ENCODE data around the gene C1RL. TPM values are rescaled to one million over a fixed set of nuclear protein-coding genes. Genes with fewer than 3 reads are reported as not detected.
A peak's percentile ranks its signal among the peaks of the same experiment; 100 is the strongest.
"Not testable (repeated sequence)": the region's sequence is repeated elsewhere in the genome, so short reads cannot be mapped to it uniquely, and the experiment has no call there.

The C1RL gene
- total RNA-seq, 2 experiments from 2014 or later = 12.2 to 14.1 TPM

DNA sequence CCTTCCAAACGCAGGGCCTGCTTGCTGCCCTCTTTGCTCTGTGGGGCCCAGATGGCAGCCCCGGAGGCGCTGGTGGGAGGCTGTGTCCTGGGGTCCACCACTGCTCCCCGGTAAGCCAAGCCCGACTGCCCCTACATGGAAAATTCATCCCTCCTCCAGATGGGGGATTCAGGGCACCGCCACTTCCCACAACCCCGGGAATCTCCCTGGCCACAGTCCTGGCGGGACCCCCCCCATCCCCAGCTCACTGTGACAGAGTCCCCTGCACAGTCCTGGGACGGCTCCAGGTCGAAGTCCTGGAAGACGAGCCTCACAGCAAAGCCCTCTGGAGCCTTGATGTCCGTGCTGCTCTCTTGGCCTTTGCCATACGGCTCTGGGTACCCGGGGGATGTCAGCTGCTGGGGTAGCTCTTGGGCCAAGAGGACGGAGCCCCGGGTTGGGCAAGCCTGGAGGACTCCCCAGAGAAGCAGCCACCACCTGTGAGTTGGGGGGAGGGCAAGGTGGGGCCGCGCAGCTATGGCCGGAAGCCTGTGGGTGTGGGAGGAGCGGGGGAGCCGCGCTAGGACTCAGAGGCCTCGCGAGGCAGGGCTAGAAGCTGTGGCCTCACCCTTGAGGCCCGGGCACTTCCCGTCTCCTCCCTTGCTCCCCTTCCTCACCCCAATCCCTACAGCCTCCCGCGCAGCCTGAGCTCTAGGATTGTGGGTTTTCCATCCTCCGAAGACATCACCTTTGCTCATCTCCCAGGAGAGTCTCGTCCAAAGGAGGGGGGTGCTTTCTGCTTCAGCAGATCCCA is 815 bp downstream of the C1RL start:
- TF ChIP-seq, protein P1, sequence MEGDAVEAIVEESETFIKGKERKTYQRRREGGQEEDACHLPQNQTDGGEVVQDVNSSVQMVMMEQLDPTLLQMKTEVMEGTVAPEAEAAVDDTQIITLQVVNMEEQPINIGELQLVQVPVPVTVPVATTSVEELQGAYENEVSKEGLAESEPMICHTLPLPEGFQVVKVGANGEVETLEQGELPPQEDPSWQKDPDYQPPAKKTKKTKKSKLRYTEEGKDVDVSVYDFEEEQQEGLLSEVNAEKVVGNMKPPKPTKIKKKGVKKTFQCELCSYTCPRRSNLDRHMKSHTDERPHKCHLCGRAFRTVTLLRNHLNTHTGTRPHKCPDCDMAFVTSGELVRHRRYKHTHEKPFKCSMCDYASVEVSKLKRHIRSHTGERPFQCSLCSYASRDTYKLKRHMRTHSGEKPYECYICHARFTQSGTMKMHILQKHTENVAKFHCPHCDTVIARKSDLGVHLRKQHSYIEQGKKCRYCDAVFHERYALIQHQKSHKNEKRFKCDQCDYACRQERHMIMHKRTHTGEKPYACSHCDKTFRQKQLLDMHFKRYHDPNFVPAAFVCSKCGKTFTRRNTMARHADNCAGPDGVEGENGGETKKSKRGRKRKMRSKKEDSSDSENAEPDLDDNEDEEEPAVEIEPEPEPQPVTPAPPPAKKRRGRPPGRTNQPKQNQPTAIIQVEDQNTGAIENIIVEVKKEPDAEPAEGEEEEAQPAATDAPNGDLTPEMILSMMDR (IDR thresholded peaks at IDR 0.05) = no peak
- Histone ChIP-seq H3K36me3 (ENCODE audit: insufficient read depth, low read length) (peaks cover 21% of the 10 kb centered on the region), H3K27ac (ENCODE audit: low read depth in 1 of 2, low read length in 2 of 2) (peak overlapping the region; percentile 79 to 80), H3K27me3 (ENCODE audit: control insufficient read depth in 1 of 2, insufficient read depth in 2 of 2, low read length in 2 of 2) (no peaks in the 10 kb centered on the region), H3K4me1 (ENCODE audit: insufficient read depth, low read length) (peaks cover 38% of the 10 kb centered on the region), H3K4me3 (ENCODE audit: low read length) (peak overlapping the region; percentile 70), H3K9me3 (ENCODE audit: control insufficient read depth in 1 of 2, insufficient read depth in 1 of 2, low read length in 2 of 2) (no peaks in the 10 kb centered on the region)
- DNase-seq = peak; percentile 47 to 87 (median 70)
- intact Hi-C loops (cut with DNase I, micrococcal nuclease) = loop anchor here (2.0 to 5.0 kb wide), 2 partner anchors 91 to 137 kb away; partner anchors contain the start of genes LPCAT3 (in 2 of the 2), EMG1 (in 1 of the 2) and PHB2 (in 1 of the 2)
- peak overlapping the region; percentile 93 for H3K27ac Mint-ChIP-seq
- ChIA-PET CTCF (interaction anchor here (0.8 to 3.4 kb wide), 6 partner anchors 15 to 239 kb away, joined by 3 to 16 read pairs (median 10); partner anchors contain the start of genes C12orf57, RNU7-1 and SPSB2), POLR2A (interaction anchor here (0.6 to 3.8 kb wide), 20 partner anchors 10 to 362 kb away, joined by 3 to 56 read pairs (median 6); partner anchors contain the start of genes C12orf57, C1R, CLSTN3 and ENO2)
- peak overlapping the region; percentile 93 for H3K4me3 Mint-ChIP-seq
- peaks cover 9% of the 10 kb centered on the region for H3K9me3 Mint-ChIP-seq
- no peaks in the 10 kb centered on the region for H3K27me3 Mint-ChIP-seq
- peak; percentile 90 for ATAC-seq (ENCODE audit: poor library complexity)
- peaks cover 45% of the 10 kb centered on the region for H3K36me3 Mint-ChIP-seq (ENCODE audit: low read depth)
- H3K4me1 Mint-ChIP-seq (ENCODE audit: low read depth) = peaks cover 50% of the 10 kb centered on the region

DNA sequence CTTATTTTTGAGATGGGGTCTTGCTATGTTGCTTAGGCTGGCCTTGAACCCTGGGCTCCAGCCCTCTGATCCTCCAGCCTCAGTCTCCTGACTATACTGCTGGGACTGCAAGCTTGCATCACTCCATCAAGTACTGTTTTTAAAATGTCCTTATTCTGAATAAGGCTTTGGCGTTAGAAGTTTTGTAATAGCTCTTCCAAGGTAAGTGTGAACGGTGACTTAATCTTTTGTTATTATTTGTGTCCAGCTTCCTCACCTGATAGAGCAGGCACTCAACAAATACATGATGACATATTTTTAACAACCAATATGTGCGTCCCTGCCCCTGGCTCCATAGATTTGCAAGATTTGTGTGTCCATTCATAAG is 1.4 kb downstream of the C1RL start:
- TF ChIP-seq, protein P1 (IDR thresholded peaks at IDR 0.05) = no peak
- H3K36me3 Mint-ChIP-seq (ENCODE audit: low read depth) = peaks cover 50% of the 10 kb centered on the region
- Histone ChIP-seq H3K27ac (ENCODE audit: low read depth in 1 of 2, low read length in 2 of 2) (peak overlapping the region; percentile 79 to 80), H3K4me3 (ENCODE audit: low read length) (peak overlapping the region; percentile 70), H3K36me3 (ENCODE audit: insufficient read depth, low read length) (peaks cover 21% of the 10 kb centered on the region), H3K27me3 (ENCODE audit: control insufficient read depth in 1 of 2, insufficient read depth in 2 of 2, low read length in 2 of 2) (no peaks in the 10 kb centered on the region), H3K4me1 (ENCODE audit: insufficient read depth, low read length) (peaks cover 38% of the 10 kb centered on the region), H3K9me3 (ENCODE audit: control insufficient read depth in 1 of 2, insufficient read depth in 1 of 2, low read length in 2 of 2) (no peaks in the 10 kb centered on the region)
- H3K4me3 Mint-ChIP-seq = peak overlapping the region; percentile 93
- H3K9me3 Mint-ChIP-seq = peaks cover 9% of the 10 kb centered on the region
- intact Hi-C loops (cut with DNase I, micrococcal nuclease) = loop anchor here (2.0 to 5.0 kb wide), 2 partner anchors 90 to 137 kb away; partner anchors contain the start of genes LPCAT3 (in 2 of the 2), EMG1 (in 1 of the 2) and PHB2 (in 1 of the 2)
- H3K27ac Mint-ChIP-seq = peak overlapping the region; percentile 93
- no peaks in the 10 kb centered on the region for H3K27me3 Mint-ChIP-seq
- ChIA-PET CTCF (interaction anchor here (0.8 to 3.4 kb wide), 5 partner anchors 15 to 238 kb away, joined by 3 to 16 read pairs (median 7); partner anchors contain the start of gene SPSB2), POLR2A (interaction anchor here (0.9 to 3.8 kb wide), 13 partner anchors 11 to 240 kb away, joined by 3 to 56 read pairs (median 8); partner anchors contain the start of genes C12orf57, C1R, CLSTN3 and ENO2)
- peaks cover 53% of the 10 kb centered on the region for H3K4me1 Mint-ChIP-seq (ENCODE audit: low read depth)
- DNase-seq = peak in 1 of 14 experiments; percentile 2
- ATAC-seq (ENCODE audit: poor library complexity) = no peak

DNA sequence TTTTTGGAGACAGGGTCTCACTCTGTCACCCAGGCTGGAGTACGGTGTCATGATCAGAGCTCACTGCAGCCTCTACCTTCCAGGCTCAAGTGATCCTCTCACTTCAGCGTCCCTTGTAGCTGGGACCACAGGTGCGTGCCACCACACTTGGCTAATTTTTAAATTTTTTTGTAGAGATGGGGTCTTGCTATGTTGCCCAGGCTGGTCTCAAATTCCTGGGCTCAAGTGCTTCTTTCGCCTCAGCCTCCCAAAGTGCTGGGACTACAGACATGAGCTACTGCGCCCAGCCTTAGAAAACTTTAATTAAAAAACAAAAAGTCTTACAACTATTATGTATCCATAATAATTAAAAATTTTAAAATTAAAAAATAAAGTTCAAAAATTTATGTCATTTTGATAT is 1.8 kb downstream of the C1RL start:
- H3K27me3 Mint-ChIP-seq; H3K27ac ChIP-seq (ENCODE audit: low read depth in 1 of 2, low read length in 2 of 2); ATAC-seq (ENCODE audit: poor library complexity); H3K9me3 Mint-ChIP-seq; DNase-seq; H3K27me3 ChIP-seq (ENCODE audit: control insufficient read depth in 1 of 2, insufficient read depth in 2 of 2, low read length in 2 of 2); H3K9me3 ChIP-seq (ENCODE audit: control insufficient read depth in 1 of 2, insufficient read depth in 1 of 2, low read length in 2 of 2): not testable (repeated sequence)
- H3K4me3 ChIP-seq (ENCODE audit: low read length) = peak overlapping the region; percentile 70
- Mint-ChIP-seq H3K4me3 (peak overlapping the region; percentile 73), H3K27ac (peak overlapping the region; percentile 78), H3K36me3 (ENCODE audit: low read depth) (peaks cover 54% of the 10 kb centered on the region), H3K4me1 (ENCODE audit: low read depth) (peaks cover 57% of the 10 kb centered on the region)
- POLR2A ChIA-PET = interaction anchor here (0.7 to 3.8 kb wide), 10 partner anchors 11 to 239 kb away, joined by 3 to 56 read pairs (median 6); partner anchors contain the start of genes C12orf57, C1R, CLSTN3 and RBP5
- CTCF ChIA-PET = interaction anchor here (1.0 to 3.4 kb wide), 3 partner anchors 183 to 238 kb away, joined by 3 to 16 read pairs (median 7); partner anchors contain the start of gene SPSB2
- H3K4me1 ChIP-seq (ENCODE audit: insufficient read depth, low read length) = peaks cover 42% of the 10 kb centered on the region
- peaks cover 25% of the 10 kb centered on the region for H3K36me3 ChIP-seq (ENCODE audit: insufficient read depth, low read length)
- intact Hi-C loops (cut with DNase I, micrococcal nuclease) = loop anchor here (5.0 kb wide), 1 partner anchor 90 kb away; the partner anchor contains the start of gene LPCAT3 (in 2 of the 2)
